Stimulated activated CD8-positive, alpha-beta memory T cell treated with anti-CD3 and anti-CD28 coated beads, Interleukin-7, amount 100 ng/mL, for 4 hours (primary cell): ENCODE measurements around the gene AMER1.
A peak's percentile ranks its signal among the peaks of the same experiment; 100 is the strongest.
"Not testable (repeated sequence)": the region's sequence is repeated elsewhere in the genome, so short reads cannot be mapped to it uniquely, and the experiment has no call there.

Experiments
- DNase-seq, 2 donors: peaks; one replicate each; pipeline ENCODE4 v3.0.0-alpha.2; 2020; ENCODE audit warnings: low read depth in 2 of 2

AMER1 gene

DNA sequence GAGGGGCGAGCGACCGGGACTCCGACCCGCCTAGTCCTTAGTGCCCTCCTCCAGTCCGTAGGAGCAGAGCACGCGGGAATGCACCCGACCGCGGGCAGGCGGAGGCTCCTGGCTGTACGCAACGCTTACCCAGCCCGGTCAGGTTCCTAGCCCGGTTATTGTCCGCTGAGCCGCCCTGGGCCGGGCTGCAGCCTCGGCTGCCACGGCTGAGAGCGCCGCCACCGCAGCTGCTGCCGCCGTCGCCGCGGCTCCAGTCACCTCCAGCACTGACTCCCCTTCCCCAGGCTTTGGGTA lies at the start of gene AMER1:
Gene AMER1 (minus strand): TSS at position 268 of the 294 bp plus-strand sequence. CDS start 12,422 bp downstream, outside the sequence.
- DNase-seq, result no peak

DNA sequence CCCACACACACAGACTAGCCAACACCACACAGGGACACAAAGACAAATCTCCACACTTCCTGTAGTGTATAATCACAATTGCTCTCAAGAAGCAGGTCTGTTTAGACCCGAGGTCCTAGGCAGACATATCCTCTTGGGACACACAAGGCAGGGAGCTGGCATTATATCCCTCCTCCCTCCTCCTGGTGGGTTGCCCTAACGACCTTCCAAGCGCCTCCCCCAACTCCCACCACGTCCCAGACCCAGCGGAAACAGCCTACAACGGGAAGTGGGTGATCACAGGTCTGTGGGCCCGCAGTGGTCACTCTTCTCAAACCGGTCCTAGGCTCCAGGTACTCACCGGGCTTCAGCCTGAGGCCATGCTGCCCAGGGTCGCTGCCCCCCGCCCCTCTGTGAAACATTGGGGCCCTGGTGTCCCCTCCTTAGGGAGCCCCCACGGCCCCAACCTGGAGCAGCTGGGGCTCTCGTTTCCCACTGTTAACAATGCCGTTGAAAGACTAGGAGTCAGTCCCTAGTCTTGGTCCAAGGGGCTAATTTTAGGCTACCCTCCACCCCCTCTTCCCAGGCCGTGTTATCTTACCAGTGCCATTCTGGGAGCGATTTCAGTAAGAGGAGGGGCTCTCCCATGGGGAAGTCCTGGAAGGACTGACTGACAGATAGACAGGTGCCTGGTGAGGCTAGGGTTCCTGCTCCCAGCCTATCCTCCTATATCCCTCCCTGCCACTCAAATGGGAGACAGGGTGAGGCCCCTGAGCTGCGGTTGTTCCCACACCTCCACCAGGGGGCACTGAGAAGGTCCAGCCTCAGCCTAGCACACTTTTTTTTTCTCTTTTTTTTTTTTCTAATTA lies 24.8 kb upstream of the AMER1 start, which contains the start of gene ASB12:
Gene ASB12 (minus strand): TSS at position 485 of the 848 bp plus-strand sequence. CDS start 4,957 bp downstream, outside the sequence.
- no peak for DNase-seq

GRCh38 chrX:64229154-64229553 lies 23.6 kb upstream of the AMER1 start:
- no peak for DNase-seq

DNA sequence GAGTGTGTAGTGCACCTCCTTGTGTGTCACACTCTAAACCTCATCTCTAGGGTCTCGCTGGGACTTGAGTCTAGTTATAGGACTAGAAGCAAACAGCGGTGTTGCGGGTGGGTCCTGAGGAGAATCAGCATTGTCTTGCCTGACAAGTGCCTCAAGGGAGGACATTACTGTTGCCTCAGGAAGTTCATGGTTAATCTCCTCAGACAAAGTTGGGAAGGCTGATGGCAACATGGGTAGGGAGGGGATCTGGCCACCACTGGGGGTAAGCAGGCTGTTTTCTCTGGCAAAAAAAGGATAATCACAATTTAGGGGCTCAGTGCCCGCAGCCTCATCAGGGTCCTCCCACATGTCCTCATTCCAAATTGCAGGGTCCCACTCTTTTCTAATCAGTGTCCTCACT lies 12.5 kb upstream of the AMER1 start:
- DNase-seq, result no peak

GRCh38 chrX:64213989-64214388 lies 8.5 kb upstream of the AMER1 start:
- DNase-seq, result not testable (repeated sequence)

GRCh38 chrX:64206556-64207162 lies 1.2 kb upstream of the AMER1 start:
- no peak for DNase-seq

DNA sequence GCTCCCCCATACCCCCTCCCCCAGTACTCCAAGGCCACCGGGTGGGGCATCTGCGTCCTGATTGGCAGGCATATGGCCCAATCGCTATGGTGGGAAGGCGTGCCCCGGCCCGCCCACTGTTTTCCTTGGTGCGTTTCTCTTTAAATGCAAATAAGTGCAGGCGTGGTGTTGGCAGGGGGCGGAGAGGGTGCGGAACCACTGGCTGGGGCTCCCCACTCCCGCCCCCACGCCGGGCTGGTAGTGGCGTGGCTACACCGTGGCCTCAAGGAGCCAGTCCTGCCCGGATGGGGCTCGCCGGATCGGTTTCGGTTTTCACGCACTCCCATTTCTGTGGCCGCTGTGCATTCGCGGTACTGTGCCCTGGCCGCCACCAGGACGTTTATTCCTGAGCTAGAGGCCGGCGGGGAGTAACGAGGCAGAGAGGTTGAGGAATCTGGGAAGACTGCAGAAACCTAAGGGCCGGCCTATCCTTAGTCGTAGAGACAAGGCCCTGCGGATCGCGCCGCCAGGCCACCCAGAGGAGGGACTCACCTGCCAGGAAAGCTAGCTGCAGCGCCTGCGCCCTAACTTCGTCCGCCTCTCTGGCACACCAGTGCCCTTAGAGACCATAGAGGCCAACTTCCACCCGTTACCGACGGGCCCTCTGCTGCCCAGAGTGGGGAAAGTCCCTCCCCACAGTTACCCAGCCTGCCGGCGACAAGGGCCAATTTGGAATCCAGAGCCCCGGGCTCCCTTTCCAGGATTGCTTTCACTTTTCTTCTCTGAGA lies 410 bp upstream of the AMER1 start:
- peak; percentile 81 to 83 for DNase-seq

GRCh38 chrX:64204701-64205440 lies 637 bp downstream of the AMER1 start:
- no peak for DNase-seq

DNA sequence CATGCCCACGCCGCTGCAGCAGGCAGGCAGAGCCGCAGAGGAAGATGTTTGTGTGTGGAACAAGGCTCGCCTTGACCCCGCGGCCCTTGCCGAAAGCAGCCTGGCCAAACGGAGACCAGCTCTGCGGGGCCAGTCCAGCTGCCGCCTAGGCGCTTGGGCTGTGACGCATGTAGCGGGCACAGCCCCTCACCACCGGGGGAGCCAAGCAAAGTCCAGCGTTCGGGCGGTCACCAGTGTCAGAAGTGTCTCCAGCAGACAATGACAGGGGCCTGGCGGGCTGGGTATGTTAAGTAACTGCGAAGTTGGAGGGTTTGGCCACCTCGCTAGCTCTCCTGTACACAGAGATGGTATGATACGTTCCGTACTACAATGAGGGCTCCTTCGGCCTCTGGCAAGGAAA lies 1.3 kb downstream of the AMER1 start:
- no peak for DNase-seq

- no peak for DNase-seq
Measured at GRCh38 chrX:64202808-64203325, 2.6 kb downstream of the AMER1 start.

DNA sequence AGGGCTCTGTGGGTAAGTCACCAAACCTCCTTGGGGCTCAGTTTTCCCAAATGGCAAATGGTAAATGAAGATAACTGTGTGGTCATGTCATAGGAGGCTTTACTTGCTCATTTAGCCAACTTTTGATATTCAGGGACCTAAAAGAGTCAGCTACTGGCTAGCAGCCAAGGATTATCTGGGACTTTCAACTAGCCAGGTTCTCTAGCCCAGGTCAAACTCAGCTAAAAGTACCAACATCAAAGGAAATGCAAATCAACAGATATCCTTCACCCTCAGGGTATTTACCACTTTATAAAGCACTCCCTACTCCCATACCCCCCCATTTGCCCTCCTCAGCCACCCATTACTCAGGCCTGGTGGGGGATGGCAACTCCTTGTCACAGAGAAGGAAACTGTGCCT lies 7.5 kb downstream of the AMER1 start:
- DNase-seq, result no peak

GRCh38 chrX:64196606-64197005 lies 8.9 kb downstream of the AMER1 start:
- no peak for DNase-seq

- no peak for DNase-seq
Measured at GRCh38 chrX:64195862-64196261, 9.6 kb downstream of the AMER1 start.

DNA sequence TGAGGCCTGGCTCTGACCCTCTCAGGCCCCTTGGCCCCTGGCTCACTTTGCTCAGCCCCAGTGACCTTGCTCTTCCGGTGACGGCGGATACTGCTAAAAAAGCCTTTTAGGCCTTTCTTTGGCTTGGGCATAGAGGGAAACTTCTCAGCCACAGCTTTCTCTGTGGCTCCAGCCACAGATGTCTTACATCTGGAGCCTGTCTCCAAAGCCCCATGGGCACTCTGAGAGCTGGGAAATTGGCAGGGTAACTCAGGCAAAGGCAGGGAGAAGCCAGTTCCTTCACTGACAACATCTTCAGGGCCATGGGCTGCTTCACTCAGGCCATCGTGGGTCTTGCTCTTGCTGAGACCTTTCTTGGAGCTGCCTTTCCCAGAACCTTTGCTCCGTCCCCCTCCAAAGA lies 12.8 kb downstream of the AMER1 start:
- no peak for DNase-seq

DNA sequence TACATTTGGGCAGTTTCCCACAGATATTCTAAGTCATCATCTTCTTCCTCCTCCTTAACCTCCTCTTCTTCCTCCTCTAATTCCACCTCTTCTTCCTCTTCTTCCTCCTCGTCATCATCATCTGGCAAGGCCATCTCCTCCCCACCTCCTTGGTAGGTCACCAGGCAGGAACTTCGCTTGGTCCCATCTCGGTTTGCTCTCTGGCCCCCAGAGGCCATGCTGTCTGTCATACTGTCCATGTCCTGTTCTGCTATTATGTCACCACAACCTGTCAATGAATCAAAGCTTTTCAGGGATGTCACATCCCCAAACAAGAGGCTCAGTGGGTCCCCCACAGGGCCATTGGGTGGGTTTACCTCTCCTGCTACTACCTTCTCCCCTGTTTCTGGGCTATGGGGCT lies 13.5 kb downstream of the AMER1 start:
- no peak for DNase-seq

DNA sequence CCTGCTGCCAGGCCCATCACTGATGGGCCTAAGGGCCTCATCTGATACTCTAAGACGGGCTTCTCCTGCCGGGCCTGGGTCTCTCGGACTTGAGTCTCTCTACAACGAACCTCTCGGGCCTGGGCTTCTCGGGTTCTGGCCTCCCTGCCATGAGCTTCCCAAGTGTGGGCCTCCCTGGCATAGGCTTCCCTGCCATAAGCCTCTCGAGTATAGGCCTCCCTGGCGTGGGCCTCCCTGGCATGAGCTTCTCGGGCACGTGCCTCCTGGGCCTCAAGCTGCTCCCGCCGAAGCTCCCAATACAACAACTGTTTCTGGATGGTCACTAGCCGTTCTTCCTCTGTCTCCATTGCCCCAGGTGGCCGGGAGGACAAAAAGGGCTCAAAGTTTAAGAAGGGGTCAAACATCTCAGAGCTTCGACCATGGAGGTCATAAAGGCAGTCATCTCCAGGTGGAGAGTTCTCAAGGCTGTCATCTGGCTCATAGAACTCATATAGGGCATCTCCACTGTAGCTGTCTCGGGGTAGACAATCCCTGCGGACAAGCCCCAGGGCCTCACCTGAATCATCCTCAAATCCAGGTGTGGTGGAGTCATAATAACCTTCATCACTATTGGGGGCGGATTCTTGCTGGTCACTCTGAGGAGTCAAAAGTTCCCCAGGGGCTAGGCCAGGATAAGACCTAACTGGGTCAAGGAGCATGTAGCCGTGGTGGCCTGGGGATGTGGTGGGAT lies 14.1 kb downstream of the AMER1 start:
- DNase-seq, result no peak

DNA sequence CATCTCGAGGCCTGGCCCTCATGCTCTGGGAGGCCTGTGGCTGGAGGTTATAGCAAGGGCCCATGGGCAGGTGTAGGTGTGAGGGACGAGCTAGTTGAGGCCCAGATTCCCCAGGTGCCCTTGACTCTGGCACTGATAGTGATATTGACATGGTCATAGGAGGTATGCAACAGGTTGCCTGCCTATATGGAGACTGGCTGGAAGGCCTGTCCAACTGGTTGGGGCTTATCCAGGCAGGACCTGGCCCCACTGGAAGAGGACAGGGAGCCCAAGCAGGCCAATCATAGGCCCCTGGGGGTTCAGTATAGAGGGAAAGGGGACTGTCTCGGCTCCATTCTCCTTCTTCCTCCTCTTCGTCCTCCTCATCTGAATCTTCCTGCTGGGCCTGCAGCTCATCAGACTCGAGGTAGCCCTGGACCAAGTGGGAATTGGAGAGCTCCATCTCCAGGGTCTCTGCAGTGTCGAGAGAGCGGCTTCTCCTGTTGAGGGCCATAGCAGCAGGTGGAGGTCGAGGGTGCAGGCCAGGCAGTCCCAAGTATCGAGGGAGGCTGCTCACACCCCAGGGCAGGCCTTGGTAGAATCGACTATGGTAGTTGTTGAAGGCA lies 15.3 kb downstream of the AMER1 start:
- no peak for DNase-seq

DNA sequence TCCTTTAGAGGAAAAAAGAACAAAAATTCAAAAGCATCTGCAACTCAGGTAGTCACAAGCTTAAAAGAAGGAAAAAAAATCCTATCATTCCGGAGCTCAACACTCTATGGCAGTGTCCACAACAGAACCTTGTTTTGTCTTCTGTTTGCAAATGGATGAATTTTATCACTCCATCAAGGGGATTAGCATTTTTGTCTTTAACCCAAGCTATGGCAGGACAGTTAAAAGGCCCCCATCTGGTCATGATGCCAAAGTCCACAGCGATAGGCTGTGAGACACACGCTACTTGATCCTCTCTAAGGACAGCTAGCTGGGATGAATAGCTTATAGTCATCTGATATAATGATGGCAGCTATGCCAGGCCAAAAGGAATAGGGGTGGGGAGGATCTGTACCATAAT lies 16.6 kb downstream of the AMER1 start:
- DNase-seq, result no peak

DNA sequence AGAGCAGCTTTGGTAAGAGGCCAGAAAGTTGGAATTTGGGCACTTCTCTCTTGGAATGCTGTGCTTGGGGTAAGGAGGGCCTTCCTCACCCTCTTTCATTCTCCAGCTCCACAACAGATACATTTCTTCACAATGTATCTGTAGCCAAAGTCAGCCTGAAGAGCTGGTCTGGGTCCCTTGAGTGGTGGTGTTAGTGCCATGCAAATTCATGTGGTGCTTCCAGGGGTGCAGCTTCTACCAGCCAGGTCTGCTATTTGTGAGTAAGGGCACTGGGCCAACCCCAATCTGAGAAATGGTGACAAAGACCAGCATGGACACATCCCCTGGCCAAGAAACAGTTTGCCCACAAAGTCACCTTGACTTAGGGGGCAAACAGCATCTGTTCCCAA lies 17.8 kb downstream of the AMER1 start:
- DNase-seq, result no peak

DNA sequence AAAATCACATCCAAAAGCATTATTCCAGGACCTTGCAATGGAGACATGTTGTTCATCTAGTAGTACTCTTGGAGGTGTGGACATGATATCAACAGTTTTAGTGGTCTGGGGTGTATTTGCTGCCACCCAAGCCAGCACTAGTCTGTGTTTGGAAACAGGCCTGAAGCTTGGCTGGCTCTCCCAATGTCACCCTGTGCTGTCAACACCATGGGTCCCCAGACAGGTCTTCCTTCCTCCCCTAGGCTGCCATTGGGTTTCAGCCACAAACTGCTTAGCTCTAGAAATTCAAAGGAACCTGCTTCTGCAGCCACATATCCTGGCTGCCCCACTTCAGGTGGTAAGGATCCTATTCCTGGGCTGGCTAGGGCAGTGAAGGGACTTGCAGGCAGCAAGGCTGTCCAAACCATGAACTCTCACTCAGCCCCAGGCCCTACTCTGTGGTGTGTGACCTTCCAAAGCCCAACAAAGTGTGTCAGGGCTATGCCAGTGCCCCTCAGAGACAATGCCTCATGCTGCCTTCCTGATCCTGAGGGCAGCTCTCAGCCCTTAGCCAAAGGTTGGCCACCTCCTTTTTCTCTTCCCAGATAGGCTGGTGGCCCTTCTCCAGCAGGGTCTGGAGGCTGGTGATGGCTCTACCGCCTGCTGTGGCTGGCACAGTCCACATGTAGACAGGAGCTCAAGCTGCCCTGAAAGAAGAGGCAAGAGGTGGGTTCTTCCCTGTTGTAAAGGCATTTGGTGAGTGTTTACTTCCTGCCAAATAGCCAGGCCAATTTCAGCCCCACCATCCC lies 18.3 kb downstream of the AMER1 start:
- DNase-seq, result no peak
